GM18505 (cell line): Measurements from ENCODE around the gene DSCAM.

ENCODE experiments used
- ATAC-seq: cut with Tn5 transposase; IDR thresholded peaks from one replicate; pipeline ENCODE4 v1.9.1; 2021; ENCODE audit not compliant: unreplicated experiment
- POLR2A ChIP-seq: IDR thresholded peaks from 4 replicates; pipeline ENCODE4 v1.6.1; 2011; ENCODE audit warnings: borderline replicate concordance; ENCODE audit not compliant: insufficient read depth, insufficient read length; ENCODE audit errors: extremely low read depth

The DSCAM gene

GRCh38 chr21:40143822-40144525 is 703.0 kb downstream of the DSCAM start:
- no peak for TF ChIP-seq POLR2A
- ATAC-seq, result no peak

GRCh38 chr21:40141621-40142020 is 705.3 kb downstream of the DSCAM start:
- ATAC-seq, result no peak
- no peak for TF ChIP-seq POLR2A

GRCh38 chr21:40140675-40141074 is 706.3 kb downstream of the DSCAM start:
- TF ChIP-seq POLR2A, result no peak
- no peak for ATAC-seq

DNA sequence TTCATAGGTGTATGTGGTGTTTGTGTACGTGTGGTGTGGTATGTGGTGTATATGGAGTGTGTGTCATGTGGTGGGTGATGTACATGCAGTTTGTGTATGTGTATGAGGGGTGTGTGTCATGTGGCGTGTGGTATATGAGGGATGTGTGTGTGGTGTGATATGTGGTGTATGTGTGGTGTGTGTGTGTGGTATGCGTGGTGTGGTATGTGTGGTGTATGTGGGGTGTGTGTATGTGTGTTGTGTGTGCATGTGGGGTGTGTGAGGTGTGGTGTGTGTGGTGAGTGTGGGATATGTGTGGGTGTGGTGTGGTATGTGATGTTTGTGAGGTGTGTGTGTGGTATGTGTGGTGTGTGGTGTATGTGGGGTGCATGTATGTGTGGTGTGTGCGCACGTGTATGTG is 707.3 kb downstream of the DSCAM start:
- no peak for TF ChIP-seq POLR2A
- ATAC-seq, result no peak

GRCh38 chr21:40136571-40136970 is 710.4 kb downstream of the DSCAM start:
- TF ChIP-seq POLR2A, result no peak
- ATAC-seq, result no peak

DNA sequence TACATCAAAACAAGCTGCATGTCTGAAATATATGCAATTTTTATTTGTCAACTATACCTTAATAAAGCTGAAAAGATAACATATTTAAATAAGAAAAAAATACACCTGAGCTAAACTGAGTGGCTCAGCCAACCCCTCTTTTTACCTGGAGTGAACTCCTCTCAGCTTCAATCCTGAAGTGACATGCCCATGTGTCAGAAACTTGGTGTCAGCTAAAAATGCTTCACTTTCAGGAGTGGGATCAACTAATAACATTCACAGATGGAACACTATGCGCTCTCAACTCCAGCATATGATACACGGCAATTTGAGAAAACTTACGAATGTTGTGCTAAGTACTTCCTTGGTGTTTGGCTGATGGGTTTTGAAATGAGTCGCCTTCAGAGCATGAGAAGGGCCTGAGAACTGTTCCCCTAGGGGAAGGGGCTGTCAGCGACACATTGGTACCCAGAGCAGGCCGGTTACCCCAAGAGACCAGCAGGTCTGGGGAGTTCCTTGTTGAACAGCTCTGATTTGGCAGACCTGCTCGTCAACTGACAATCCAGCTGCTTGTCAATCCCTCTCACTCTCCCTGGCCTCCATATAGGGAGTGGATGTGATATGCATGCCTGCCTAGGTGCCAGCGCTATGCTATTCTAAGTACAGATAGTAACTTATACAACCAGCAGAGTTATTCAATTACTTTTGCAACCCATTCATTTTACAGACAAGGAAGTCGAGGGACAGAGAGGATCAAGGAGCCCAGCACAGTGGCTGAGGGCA is 712.0 kb downstream of the DSCAM start:
- TF ChIP-seq POLR2A, result no peak
- ATAC-seq, result no peak

GRCh38 chr21:40130476-40130875 is 716.5 kb downstream of the DSCAM start:
- no peak for ATAC-seq
- no peak for TF ChIP-seq POLR2A

GRCh38 chr21:40129809-40130208 is 717.1 kb downstream of the DSCAM start:
- ATAC-seq, result no peak
- no peak for TF ChIP-seq POLR2A

GRCh38 chr21:40128891-40129290 is 718.1 kb downstream of the DSCAM start:
- no peak for TF ChIP-seq POLR2A
- ATAC-seq, result no peak

- TF ChIP-seq POLR2A, result no peak
- ATAC-seq, result no peak
Observed at GRCh38 chr21:40120940-40121575, 725.9 kb downstream of the DSCAM start.

DNA sequence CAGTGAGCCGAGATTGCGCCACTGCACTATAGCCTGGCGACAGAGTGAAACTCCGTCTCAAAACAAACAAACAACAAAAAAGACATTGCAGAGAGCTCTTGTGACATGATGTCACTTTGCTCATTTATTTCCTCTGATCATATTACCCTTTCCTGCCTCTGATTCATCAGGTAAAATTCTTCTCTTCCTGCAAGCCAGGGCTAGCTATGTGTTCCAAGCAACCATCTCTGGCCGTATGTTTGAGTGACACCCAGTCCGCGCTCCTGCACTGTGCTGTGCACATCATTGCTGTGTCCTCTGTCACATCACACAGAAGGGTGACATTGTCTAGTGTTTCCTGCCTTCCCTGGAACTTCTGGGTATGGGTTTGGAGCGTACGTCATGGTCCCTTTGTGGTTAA is 728.4 kb downstream of the DSCAM start:
- no peak for ATAC-seq
- no peak for TF ChIP-seq POLR2A

GRCh38 chr21:40117236-40117635 is 729.7 kb downstream of the DSCAM start:
- ATAC-seq, result no peak
- TF ChIP-seq POLR2A, result no peak

- no peak for ATAC-seq
- TF ChIP-seq POLR2A, result no peak
Observed at GRCh38 chr21:40115775-40116174, 731.2 kb downstream of the DSCAM start.

GRCh38 chr21:40102682-40103081 is 744.3 kb downstream of the DSCAM start:
- no peak for TF ChIP-seq POLR2A
- ATAC-seq, result no peak
